ENCODE results near the gene NBPF1. TPM values are rescaled to one million over a fixed set of nuclear protein-coding genes. Genes with fewer than 3 reads are reported as not detected.
"Not testable (repeated sequence)": the region's sequence is repeated elsewhere in the genome, so short reads cannot be mapped to it uniquely, and the experiment has no call there.

The NBPF1 gene
- total and polyA plus RNA-seq, 9 of the 15 experiments (the other 6 are each of a cell fraction or from before 2014, with no cell fraction given) = 5.2 to 42.6 (median 24.1) TPM

GRCh38 chr1:16521679-16522078 lies 91.7 kb downstream of the NBPF1 start:
- CTCF ChIA-PET (ENCODE audit: low intra/inter-chr PET ratio); H3K4me2 ChIP-seq (ENCODE audit: insufficient read depth, low read length); H3K36me3 ChIP-seq (ENCODE audit: control insufficient read depth, insufficient read depth, low read length); H3K9me3 ChIP-seq (replicated peaks; ENCODE audit: control insufficient read depth, insufficient read depth, low read depth, low read length); H4K20me1 ChIP-seq (replicated peaks; ENCODE audit: control insufficient read depth, insufficient read depth, low read length); H3K79me2 ChIP-seq (ENCODE audit: control insufficient read depth, insufficient read depth, low read length); POLR2A ChIA-PET; BruUV-seq (replicated peaks); H3K9ac ChIP-seq (ENCODE audit: insufficient read depth in 1 of 2, low read depth in 2 of 2, low read length in 2 of 2); H3K27me3 ChIP-seq (ENCODE audit: control insufficient read depth in 2 of 2, insufficient read depth in 2 of 2, low read length in 2 of 2); ATAC-seq; H3K27ac ChIP-seq (ENCODE audit: extremely low read depth, low read depth, low read length); H2AFZ ChIP-seq (ENCODE audit: low read depth, low read length); H3K9me1 ChIP-seq (ENCODE audit: control insufficient read depth, insufficient read depth, low read length); intact Hi-C loops (cut with micrococcal nuclease); H3K4me3 ChIP-seq; FAIRE-seq; DNase-seq (ENCODE audit: extremely low read depth in 1 of 4, low spot score in 3 of 4): not testable (repeated sequence)
- in situ Hi-C loops (cut with MboI) = loop anchor here (25.0 kb wide), 1 partner anchor 91 kb away; the partner anchor contains the start of gene NBPF1
- peaks cover 8 to 13% of the 10 kb centered on the region in 2 experiments; a peak in 4 of 5 replicates for H3K4me1 ChIP-seq (replicated peaks in 1 of 2; ENCODE audit: control insufficient read depth in 2 of 2, insufficient read depth in 2 of 2, low read length in 2 of 2)
- WGBS (ENCODE audit: insufficient coverage, low coverage, missing lambda C conversion rate) = 26% methylated on average over 5 of the region's 5 CpGs

- Histone ChIP-seq H4K20me1 (replicated peaks; ENCODE audit: control insufficient read depth, insufficient read depth, low read length) (no peaks in the 10 kb centered on the region), H3K27ac (ENCODE audit: extremely low read depth, low read depth, low read length) (no peak overlapping the region), H3K4me2 (ENCODE audit: insufficient read depth, low read length) (no peak overlapping the region), H2AFZ (ENCODE audit: low read depth, low read length) (no peak overlapping the region), H3K27me3 (ENCODE audit: control insufficient read depth in 2 of 2, insufficient read depth in 2 of 2, low read length in 2 of 2) (peaks cover 7% of the 10 kb centered on the region in 2 experiments; a peak in 3 of 5 replicates), H3K4me1 (replicated peaks in 1 of 2; ENCODE audit: control insufficient read depth in 2 of 2, insufficient read depth in 2 of 2, low read length in 2 of 2) (peaks cover 8 to 13% of the 10 kb centered on the region in 2 experiments; a peak in 4 of 5 replicates), H3K4me3 (no peak overlapping the region), H3K9ac (ENCODE audit: insufficient read depth in 1 of 2, low read depth in 2 of 2, low read length in 2 of 2) (no peak overlapping the region), H3K9me3 (replicated peaks; ENCODE audit: control insufficient read depth, insufficient read depth, low read depth, low read length) (no peaks in the 10 kb centered on the region), H3K36me3 (ENCODE audit: control insufficient read depth, insufficient read depth, low read length) (no peaks in the 10 kb centered on the region), H3K79me2 (ENCODE audit: control insufficient read depth, insufficient read depth, low read length) (no peaks in the 10 kb centered on the region), H3K9me1 (ENCODE audit: control insufficient read depth, insufficient read depth, low read length) (no peaks in the 10 kb centered on the region)
- intact Hi-C loops (cut with micrococcal nuclease) (no loop called here), in situ Hi-C loops (cut with MboI) (loop anchor here (25.0 kb wide), 1 partner anchor 91 kb away; the partner anchor contains the start of gene NBPF1)
- BruUV-seq (replicated peaks) = no TSS peak
- ATAC-seq (no peak), DNase-seq (ENCODE audit: extremely low read depth in 1 of 4, low spot score in 3 of 4) (no peak), FAIRE-seq (no peak)
- ChIA-PET CTCF (ENCODE audit: low intra/inter-chr PET ratio) (no interaction called here), POLR2A (no interaction called here)
- WGBS (ENCODE audit: insufficient coverage, low coverage, missing lambda C conversion rate) = 82% methylated on average over 12 of the region's 12 CpGs
- TF ChIP-seq ATF7 (IDR thresholded peaks at IDR 0.05) (no peak), ETV6 (IDR thresholded peaks at IDR 0.05; ENCODE audit: borderline replicate concordance in 1 of 2, low read depth in 2 of 2, low read length in 1 of 2) (no peak), ETV6 (CRISPR knock-in tag; IDR thresholded peaks at IDR 0.05; ENCODE audit: borderline replicate concordance) (no peak), E2F5 (CRISPR knock-in tag; IDR thresholded peaks at IDR 0.05) (no peak), PATZ1 (CRISPR knock-in tag; IDR thresholded peaks at IDR 0.05; ENCODE audit: borderline replicate concordance) (no peak), ZBTB1 (CRISPR knock-in tag; IDR thresholded peaks at IDR 0.05; ENCODE audit: borderline replicate concordance, low read depth) (no peak), ZNF507 (tag; conservative IDR thresholded peaks at IDR 0.05) (no peak), NFIX (CRISPR knock-in tag; IDR thresholded peaks at IDR 0.05; ENCODE audit: low read depth) (no peak), CTCFL (IDR thresholded peaks at IDR 0.05; ENCODE audit: borderline replicate concordance, insufficient read depth, low read depth, low read length, poor library complexity, severe bottlenecking) (no peak)
Measured at GRCh38 chr1:16521288-16521583, 92.1 kb downstream of the NBPF1 start.
